GM21528 (cell line): Measurements from ENCODE around the gene COL20A1.

Source experiments
- ATAC-seq: cut with Tn5 transposase; IDR thresholded peaks from one replicate; pipeline ENCODE4 v1.9.1; 2021; ENCODE audit warnings: mild to moderate bottlenecking, moderate library complexity; ENCODE audit not compliant: unreplicated experiment, low FRiP score

The COL20A1 gene

DNA sequence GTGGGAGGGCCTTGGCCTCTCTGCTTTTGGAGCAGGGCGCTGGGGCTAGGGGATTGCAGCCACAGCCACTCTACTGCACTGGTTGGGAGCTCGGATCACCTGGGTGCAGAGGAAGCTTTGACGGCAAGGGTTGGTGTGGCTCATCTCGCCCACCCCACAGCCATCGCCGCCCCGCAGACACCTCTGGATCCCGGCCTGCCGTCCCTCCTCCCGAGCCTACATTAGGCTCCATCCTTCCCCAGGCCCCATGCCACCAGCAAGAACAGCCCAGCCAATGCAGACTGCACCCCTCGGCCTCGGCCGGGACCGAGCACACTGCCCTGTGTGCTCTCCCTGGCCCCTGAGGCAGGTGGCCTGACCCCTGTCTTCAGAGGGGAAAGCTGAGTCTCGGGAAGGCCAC is 32.5 kb upstream of the COL20A1 start:
- ATAC-seq, result no peak

DNA sequence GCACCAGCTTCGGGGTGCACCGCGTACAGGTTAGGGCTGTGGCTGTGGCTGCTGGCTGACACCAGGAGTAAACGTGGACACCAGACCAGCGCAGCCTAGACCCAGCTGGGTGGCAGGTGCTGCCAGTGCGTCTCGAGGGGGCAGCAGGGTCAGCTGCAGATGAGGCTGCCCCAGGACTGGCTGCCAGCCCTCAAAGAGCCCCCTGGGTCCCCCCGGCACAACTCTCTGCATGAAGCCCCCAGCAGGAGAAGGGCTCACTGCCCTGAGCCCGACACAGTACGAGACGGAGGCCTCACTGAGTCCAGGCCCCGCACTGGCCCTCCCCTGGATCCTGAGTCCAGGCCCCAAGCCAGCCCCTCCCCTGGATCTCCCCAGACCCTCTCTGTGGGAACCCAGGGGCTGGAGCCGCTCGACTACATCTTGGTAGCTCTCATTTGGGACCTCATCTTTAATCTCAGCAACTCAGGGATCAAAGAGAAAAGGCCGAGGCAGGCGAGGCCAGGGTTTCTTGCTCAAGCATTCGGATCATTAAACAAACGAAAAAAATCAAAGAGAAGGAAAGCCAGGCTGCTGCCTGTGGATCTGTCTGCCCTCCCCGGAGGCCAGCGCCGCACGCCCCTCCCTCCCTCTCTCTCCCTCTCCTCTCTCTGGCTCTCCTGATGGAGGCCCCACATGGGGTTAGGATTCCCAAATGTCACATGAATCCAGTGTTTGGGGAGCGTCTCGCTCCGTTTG is 31.8 kb upstream of the COL20A1 start:
- ATAC-seq, result no peak

DNA sequence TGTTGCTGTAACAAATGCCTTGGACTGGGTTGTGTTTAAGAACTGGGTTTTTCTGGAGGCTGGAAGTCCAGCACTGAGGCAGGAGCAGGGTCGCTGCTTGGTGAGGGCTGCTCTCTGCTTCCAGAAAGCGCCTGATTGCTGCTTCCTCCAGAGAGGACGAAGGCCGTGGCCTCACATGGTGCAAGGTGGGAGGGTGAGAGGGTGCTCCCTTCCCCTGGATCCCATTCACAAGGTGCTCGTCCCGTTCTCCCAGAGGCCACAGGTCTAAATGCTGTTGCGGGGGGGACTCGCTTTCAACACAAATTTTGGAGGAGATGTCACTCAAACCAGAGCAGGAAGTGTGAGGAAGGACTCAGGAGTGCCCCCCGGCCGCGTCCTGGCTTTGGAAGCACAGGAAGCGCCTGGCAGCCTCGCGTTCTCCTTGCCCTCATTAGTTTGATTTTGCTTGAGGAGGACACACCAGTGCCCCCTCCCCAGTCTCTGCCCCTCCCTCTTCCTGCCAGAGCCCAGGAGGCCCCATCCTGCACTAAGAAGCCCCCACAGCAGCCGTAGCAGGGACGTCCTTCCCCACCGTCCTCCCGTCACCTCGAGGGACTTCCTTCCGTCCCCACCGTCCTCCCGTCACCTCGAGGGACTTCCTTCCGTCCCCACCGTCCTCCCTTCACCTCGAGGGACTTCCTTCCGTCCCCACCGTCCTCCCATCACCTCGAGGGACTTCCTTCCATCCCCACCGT is 31.0 kb upstream of the COL20A1 start:
- ATAC-seq, result no peak

DNA sequence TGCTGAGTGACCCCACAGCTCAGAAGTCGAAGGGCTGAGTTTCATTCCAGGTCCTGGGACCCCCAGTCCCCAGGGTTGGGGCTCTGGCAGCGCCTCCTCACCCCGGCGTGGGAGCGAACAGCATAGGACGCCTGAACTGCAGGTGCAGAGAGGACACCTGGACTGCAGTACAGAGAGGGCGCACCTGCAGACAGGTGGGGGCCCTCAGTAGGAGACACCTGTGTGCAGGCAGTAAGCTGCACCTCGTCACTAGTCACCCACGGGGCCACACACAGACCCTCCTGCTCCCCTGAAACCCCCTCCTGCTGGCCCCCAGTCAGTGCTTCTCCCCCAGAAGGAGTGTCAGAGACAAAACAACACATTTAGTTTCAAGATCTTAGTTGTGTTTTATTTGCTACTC is 30.1 kb upstream of the COL20A1 start:
- ATAC-seq, result no peak

DNA sequence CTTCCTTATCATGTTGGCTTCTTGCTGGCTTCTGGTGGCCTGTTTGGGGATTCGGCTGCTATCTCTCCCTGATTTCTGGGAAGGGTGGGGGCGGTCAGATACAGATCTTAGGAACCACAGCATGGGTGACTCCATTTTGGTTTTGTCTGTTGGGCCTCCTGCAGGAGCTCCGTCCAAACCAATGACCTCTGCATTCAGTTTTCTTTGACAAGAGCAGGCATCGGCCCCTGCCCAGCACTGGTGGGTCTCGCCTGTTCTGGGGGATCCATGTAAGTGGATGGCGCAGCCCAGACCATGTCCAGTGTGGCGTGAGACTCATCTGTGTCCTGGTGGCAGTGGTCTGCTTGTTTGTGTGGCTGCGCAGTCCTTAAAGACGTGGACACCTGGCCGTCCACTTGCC is 29.0 kb upstream of the COL20A1 start:
- no peak for ATAC-seq

DNA sequence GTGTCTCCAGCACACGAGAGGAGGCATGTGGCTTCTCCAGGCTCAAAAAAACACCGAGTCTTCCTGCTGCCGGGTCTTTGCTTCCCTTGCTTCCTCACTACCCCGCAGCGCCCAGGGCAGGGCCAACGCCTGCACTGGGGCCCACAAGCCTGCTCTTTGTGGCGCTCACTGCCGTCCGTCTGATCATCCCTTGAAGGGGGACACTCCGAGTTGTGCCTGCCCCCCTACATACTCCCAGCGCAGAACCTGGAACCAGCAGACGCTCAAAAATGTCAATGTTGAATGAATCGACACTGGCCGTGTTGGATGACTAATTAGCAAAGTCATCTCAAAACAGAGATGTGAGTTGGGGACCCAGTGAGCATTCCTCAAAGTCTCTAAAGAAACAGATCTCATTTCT is 28.5 kb upstream of the COL20A1 start:
- ATAC-seq, result no peak

DNA sequence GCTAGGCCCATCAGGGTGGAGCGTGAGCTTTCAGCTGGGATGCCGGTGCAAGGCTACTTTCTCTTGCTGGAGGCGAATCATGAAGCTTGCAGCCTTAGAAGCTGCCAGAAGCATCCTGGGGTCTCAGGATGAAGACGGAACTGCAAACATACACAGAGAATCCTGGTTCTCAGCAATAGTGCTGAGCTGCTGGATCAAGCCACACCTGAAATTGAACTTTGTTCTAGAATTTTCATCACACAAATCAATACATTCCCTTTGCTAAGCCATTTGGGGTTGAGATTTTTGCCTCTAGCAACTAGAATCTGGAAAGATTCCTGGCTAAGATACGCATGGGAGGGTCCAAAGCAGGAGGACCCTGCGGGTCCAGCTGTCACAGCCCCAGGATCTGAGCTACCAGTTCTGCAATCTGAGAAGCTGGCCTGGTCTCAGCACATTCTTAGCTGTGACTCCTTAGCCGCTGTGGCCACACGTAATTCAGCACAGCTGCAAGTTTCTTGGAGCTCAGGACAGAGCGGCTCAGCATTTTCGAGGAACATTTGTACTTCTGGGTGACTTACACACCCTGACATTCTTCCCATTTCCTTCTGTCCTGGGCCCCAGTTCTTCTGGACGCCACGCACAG is 27.0 kb upstream of the COL20A1 start:
- no peak for ATAC-seq

DNA sequence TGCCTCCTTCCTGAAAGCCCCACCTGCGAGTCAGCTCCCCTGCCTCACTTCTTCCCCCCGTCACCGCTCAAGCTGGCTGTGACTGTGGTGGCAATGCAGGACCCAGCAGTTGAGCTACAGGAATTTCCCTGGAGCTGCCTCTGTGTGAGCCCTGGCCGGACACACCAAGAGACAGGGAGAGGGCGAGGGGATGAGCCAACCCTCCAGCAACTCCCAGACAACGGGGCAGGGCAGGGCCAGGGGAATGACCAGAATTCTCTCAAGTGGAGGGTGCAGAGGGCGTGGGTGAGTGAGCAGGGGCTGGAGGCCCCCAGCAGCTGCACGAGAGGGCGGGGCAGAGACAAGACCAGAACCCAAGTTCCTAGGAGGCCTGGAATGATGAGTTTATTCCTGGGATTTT is 25.3 kb upstream of the COL20A1 start:
- ATAC-seq, result no peak

DNA sequence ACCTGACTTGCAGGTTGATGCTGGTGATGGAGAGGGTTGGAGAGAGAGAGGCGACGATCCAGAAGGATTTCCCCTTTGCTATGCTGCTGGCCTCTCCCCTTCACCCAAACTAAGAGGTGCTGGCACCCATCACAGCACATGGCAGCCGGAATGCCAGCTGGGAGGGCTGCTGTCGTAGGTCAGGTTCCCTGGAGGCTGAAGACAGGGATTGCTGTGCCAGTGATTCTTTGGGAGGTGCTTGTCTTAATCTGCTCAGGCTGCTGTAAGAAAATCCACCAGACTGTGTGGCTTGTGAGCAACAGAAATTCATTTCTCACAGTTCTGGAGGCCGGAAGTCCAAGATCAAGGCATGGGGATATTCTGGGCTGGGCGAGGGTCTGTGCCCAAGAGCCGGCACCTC is 24.7 kb upstream of the COL20A1 start:
- ATAC-seq, result no peak

DNA sequence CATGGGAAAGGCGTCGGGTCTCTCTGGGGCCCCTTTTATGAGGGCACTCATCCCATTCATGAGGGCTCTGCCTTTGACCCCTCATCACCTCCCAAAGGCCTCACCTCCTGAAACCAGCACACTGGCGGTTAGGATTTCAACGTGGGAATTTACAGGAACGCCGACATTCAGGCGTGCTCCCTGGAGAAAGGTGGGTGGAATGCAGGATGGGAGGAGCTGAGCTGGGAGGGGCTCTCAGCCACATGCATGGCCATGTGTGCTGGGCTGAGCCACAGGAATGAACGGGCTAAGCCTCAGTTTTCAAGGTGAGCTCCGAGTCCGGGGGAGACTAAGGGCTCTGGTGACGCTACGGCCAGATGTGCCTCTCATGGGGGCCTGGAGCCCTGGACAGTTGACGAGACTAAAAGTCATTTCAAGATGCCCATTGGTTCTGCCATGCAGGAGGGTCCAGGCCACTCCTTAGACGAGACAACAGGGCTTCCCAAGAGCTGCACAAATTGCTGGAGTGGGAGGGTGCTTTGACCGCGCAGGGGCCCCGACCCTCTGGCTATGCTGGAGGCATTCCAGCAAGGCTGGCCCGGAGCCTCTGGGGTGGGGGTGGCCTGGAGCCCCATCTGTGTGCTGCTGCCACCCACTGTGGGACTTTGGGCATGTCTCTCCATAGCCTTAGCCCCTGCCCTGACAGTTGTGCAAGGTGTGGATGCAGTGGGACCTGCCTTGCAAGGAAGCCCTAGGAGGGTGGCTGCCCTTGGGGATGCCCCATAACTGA is 24.1 kb upstream of the COL20A1 start:
- no peak for ATAC-seq

DNA sequence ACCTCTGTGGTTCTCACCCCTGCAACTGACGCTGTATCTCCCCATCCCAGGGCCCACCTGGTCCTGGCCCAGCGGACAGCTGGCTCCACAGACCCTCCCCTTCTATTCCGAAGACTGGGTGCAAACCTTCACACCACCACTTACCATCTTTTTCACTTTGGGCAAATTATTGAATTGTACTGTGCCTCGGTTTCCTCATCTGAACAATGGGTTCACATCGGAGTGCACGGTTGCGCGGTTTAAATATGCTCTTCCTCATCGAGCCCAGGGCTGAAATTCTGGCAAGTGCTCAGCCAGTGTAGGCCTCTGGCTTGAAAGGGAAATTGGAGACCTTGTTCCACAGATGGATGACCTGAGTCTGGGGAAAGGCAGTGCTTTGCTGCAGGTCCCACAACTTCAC is 23.3 kb upstream of the COL20A1 start:
- no peak for ATAC-seq

DNA sequence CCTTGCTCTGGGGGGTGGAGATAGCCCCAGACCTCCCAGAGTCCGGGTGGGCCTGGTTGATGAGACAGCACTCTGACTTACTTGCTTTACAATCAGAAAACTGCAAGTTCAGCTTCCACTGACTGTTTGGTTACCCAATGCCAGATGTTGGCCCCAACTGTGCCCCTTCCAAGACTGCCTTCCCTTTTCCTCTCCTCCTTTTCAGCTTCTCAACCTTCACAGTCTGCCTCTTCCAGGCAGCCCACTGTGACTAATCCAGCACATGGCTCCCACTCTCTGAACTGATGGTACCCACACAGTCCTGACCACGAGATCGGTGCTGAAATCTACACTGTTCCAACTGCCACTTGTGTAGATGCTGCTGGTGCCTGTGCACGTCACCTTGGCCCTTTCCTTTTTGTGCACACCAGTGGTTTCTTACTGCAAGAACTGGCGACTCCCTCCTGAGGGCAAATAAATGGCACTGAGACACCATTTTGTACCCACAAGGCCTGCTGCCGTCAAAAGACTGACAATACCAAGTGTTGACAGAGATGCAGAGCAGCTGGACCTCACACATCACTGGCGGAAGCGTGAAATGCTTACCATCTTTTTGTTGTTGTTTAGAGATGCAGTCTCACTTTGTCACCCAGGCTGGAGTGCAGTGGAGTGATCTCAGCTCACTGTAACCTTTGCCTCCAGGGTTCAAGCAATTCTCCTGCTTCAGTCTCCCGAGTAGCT is 22.2 kb upstream of the COL20A1 start:
- ATAC-seq, result no peak

DNA sequence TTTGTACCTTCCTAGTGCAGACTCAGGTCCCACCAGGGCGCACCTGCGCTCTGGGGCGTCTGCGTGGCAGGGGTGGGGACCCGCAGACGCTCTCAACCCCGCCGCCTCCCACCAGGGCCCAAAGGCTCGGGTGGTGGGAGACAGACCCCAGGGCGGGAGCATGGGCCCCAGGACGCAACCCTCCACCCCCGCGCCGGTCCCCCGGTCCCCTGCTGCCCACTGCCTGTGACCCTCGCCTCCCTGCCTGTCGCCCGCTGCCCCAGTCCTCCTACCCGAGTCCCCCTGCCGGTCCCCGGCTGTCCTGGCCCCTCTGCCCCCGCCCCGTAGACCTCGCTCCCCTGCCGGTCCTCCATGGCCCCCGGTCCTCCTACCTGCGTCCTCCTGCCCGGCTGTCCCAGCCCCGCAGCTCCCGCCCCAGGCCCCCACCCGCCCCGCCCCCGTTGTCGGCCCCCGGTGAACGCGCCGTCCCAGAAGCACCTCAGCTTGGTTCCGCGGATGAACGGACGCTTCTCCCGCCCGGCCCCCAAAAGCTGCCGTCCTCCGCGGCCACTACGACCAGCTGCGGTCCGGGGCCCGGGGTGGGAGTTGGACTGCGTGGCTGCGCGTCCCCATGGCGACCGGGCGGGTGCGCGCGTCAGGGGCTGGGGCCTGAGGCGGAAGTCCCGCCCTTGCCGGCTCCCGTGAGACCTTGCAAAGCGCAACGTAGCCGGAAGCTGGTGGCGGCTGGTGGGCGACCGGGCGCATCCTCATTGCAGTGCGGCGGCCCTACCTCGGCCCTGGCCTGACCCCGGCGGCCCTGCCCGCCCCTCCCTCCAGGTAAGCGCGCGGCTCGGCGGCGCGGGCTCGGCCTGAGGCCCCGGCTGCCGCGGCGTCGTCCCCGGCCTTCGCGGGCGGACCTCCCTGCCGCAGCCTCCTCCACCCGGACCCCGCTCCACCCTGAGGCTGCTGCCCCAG is 20.6 kb upstream of the COL20A1 start, which contains the start of gene ARFGAP1:
Gene ARFGAP1, plus strand, starts transcription at position 709 of the 954 bp plus-strand sequence. CDS start 2,768 bp downstream, outside the sequence.
- peak; percentile 70 for ATAC-seq

DNA sequence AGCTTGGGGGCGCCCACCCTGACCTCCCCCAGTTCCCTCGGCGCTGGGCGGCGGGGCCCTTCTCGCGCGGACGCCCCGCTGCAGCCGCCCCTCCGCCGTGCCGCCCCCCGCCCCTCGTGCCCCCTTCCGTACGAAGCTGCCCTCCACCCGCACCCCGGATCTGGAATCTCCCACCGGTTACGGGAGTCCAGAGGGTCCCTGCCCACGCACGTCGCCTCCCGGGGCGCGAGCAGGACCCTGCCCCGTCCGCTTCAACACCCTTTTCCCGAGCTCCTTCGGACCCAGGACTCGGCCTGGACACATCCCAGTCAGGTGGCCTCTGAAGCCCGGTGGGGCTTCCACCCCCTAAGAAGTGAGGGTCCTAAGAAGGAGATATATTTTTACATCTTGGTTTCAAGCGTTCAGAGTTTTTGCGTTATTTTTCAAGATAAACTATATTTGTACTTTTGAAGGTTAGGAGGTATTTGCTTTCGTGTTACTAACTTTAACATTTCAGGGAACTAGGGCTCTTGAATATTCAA is 19.9 kb upstream of the COL20A1 start:
- ATAC-seq, result no peak

DNA sequence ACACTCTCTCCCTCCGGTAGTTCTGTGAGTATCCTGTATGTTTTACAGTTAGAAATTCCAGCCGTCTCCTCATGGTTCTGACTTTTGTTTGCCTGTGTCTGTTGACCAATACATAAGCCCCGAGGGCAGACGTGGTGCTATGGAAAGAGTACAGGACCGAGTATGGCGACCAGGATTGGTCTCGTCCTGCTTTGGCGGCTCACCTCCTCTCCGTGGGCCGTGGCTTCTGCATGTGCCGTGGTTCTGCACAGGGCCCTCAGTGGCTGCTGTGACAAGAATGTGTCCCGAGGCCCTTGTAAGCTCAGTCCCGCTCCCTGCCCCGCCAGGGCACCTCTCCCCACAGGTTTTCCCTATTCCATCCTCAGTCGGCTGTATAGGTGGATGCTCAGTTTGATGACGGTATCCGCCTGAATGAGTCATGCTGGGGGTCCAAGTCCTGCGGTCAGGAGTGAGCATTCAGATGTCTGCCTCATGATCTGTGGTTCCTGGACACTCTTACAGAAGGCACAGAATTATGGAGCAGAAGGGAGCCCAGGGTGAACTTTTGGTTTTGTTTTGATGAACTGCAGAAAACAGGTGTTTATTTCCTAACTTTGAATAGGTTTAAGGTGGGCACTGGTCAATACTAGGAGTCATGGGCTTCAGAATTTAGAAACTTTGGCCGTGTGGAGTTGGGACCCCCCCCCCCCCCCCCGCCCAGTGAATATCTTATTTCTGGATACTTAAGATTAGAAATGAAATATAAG is 19.2 kb upstream of the COL20A1 start:
- no peak for ATAC-seq

DNA sequence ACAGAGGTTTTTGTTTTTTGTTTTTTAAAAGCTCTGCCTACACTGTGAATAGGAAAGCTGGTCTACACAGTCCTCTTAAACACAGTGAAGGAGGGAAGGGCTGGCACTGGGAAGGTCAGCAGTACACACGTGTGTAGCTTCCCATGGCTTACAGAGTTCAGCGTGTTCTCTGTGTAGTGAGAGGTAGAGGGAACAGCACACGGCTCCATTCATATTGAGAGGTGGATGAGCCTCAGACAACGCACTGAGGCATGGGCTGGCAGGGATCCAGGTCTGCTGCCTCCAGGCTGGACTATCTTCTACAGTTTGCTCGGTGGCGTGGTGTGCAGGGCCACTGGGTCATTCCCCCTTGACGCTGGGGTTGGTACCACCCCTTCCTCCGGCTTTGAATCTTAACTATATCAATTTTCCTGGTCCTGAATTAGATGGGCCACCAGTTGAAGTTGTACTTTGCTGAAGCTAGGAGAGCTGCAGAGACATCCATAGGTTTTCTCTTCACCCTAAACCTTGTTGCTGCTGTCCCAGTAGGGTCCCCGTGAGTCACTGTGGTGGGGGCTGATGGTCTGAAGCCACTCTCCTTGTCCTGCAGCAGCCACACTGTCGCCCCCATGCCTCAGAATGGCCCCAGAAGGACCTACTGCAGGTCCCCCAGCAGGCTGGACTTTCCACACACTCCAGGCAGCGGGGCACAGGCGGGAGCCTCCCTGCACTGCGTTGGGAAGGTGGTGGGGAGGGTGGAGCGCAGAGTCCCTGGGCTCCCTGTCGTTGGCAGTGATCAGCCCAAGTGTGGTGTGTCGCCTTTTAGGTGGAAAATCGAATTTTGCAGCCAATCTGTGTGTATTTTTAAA is 18.4 kb upstream of the COL20A1 start:
- ATAC-seq, result no peak

DNA sequence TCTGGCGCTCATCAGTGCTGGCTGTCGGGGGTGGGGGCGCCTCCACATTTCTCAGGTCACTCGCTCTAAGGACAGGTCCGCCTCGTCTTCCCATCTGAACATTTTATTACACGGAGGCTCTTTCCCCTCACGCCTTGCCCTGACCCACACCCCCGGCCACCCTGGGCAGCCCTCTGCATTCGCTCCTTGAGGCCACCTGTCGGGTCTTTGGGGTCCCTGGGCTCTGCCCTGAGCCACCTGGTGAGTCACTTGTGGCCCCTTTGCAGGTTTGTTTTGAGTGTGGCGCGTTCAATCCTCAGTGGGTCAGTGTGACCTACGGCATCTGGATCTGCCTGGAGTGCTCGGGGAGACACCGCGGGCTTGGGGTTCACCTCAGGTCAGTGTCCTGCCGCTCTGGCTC is 17.2 kb upstream of the COL20A1 start:
- ATAC-seq, result no peak
